Measurements from ENCODE around the gene SERTAD3. TPM values are rescaled to one million over a fixed set of nuclear protein-coding genes. Genes with fewer than 3 reads are reported as not detected.

Gene SERTAD3
- total and polyA plus RNA-seq, 2 of the 8 experiments (the other 6 are each of a cell fraction or from before 2014, with no cell fraction given) = 15.1 to 32.1 TPM

DNA sequence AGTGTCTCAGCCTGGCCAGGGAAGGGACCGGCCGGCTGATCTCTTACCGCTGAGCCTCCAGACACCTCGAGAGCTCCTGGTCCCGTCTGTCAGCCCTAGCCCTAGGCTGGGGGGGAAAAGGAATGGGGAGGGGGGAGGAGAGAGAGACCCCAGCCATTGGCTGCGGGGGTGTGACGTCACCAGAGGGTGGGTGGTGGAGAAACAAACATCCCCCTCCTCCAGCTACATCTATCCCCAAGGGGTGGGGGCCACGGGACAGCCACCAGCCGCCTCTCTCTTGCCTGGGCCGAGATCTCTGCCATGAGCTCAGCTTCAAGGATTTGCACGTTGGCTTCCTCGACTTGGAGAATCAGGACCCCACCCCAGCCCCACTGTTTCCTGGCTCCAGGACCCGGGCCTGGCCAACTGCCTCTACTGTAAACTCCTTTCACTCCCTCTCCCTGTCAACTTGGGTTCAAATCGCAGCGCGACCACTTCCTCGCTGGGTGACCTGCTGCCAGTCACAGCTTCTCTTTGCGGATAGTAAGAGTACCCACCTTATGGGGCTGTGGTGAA is 30.8 kb downstream of the SERTAD3 start, which contains the start of gene PRX (continued):
- TF ChIP-seq TBP (IDR thresholded peaks at IDR 0.05; ENCODE audit: low read depth, low read length) (peak; percentile 51; the same call in 1 of the 2 replicates), ZNF274 (IDR thresholded peaks at IDR 0.05; ENCODE audit: borderline replicate concordance, extremely low read depth, low read length) (no peak), CTBP2 (IDR thresholded peaks at IDR 0.05; ENCODE audit: borderline replicate concordance, insufficient read depth, insufficient read length, low read length) (no peak), CEBPB (IDR thresholded peaks at IDR 0.05; ENCODE audit: low read depth, low read length) (no peak), TAF1 (IDR thresholded peaks at IDR 0.05; ENCODE audit: low read depth, low read length) (peak; percentile 71; the same call in 1 of the 2 replicates), HDAC6 (IDR thresholded peaks at IDR 0.05; ENCODE audit: low read depth, low read length) (no peak), BACH1 (IDR thresholded peaks at IDR 0.05; ENCODE audit: low read length) (no peak), BCL11A (IDR thresholded peaks at IDR 0.05; ENCODE audit: low read depth in 2 of 2, low read length in 2 of 2) (no peak), TCF12 (IDR thresholded peaks at IDR 0.05; ENCODE audit: low read depth, low read length) (no peak), RBBP5 (IDR thresholded peaks at IDR 0.05; ENCODE audit: borderline replicate concordance, low read depth, low read length) (no peak), JUN (IDR thresholded peaks at IDR 0.05; ENCODE audit: low read depth, low read length) (no peak)
- TF ChIP-seq, protein P1, sequence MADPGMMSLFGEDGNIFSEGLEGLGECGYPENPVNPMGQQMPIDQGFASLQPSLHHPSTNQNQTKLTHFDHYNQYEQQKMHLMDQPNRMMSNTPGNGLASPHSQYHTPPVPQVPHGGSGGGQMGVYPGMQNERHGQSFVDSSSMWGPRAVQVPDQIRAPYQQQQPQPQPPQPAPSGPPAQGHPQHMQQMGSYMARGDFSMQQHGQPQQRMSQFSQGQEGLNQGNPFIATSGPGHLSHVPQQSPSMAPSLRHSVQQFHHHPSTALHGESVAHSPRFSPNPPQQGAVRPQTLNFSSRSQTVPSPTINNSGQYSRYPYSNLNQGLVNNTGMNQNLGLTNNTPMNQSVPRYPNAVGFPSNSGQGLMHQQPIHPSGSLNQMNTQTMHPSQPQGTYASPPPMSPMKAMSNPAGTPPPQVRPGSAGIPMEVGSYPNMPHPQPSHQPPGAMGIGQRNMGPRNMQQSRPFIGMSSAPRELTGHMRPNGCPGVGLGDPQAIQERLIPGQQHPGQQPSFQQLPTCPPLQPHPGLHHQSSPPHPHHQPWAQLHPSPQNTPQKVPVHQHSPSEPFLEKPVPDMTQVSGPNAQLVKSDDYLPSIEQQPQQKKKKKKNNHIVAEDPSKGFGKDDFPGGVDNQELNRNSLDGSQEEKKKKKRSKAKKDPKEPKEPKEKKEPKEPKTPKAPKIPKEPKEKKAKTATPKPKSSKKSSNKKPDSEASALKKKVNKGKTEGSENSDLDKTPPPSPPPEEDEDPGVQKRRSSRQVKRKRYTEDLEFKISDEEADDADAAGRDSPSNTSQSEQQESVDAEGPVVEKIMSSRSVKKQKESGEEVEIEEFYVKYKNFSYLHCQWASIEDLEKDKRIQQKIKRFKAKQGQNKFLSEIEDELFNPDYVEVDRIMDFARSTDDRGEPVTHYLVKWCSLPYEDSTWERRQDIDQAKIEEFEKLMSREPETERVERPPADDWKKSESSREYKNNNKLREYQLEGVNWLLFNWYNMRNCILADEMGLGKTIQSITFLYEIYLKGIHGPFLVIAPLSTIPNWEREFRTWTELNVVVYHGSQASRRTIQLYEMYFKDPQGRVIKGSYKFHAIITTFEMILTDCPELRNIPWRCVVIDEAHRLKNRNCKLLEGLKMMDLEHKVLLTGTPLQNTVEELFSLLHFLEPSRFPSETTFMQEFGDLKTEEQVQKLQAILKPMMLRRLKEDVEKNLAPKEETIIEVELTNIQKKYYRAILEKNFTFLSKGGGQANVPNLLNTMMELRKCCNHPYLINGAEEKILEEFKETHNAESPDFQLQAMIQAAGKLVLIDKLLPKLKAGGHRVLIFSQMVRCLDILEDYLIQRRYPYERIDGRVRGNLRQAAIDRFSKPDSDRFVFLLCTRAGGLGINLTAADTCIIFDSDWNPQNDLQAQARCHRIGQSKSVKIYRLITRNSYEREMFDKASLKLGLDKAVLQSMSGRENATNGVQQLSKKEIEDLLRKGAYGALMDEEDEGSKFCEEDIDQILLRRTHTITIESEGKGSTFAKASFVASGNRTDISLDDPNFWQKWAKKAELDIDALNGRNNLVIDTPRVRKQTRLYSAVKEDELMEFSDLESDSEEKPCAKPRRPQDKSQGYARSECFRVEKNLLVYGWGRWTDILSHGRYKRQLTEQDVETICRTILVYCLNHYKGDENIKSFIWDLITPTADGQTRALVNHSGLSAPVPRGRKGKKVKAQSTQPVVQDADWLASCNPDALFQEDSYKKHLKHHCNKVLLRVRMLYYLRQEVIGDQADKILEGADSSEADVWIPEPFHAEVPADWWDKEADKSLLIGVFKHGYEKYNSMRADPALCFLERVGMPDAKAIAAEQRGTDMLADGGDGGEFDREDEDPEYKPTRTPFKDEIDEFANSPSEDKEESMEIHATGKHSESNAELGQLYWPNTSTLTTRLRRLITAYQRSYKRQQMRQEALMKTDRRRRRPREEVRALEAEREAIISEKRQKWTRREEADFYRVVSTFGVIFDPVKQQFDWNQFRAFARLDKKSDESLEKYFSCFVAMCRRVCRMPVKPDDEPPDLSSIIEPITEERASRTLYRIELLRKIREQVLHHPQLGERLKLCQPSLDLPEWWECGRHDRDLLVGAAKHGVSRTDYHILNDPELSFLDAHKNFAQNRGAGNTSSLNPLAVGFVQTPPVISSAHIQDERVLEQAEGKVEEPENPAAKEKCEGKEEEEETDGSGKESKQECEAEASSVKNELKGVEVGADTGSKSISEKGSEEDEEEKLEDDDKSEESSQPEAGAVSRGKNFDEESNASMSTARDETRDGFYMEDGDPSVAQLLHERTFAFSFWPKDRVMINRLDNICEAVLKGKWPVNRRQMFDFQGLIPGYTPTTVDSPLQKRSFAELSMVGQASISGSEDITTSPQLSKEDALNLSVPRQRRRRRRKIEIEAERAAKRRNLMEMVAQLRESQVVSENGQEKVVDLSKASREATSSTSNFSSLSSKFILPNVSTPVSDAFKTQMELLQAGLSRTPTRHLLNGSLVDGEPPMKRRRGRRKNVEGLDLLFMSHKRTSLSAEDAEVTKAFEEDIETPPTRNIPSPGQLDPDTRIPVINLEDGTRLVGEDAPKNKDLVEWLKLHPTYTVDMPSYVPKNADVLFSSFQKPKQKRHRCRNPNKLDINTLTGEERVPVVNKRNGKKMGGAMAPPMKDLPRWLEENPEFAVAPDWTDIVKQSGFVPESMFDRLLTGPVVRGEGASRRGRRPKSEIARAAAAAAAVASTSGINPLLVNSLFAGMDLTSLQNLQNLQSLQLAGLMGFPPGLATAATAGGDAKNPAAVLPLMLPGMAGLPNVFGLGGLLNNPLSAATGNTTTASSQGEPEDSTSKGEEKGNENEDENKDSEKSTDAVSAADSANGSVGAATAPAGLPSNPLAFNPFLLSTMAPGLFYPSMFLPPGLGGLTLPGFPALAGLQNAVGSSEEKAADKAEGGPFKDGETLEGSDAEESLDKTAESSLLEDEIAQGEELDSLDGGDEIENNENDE (IDR thresholded peaks at IDR 0.05; ENCODE audit: insufficient replicate concordance, low read length) = no peak
